Right atrium auricular region (tissue), 2 donors: ENCODE results near the gene CTNNBIP1. TPM values are rescaled to one million over a fixed set of nuclear protein-coding genes. Genes with fewer than 3 reads are reported as not detected.
A peak's percentile ranks its signal among the peaks of the same experiment; 100 is the strongest.

Experiments used
- DNase-seq: peaks from one replicate; pipeline ENCODE4 v3.0.0-alpha.2; 2019; ENCODE audit warnings: low spot score
- H3K27ac ChIP-seq, 2 donors: fragments of 200-600 bp; sonication (generic); 1 replicate in 1 of 2; 2 replicates in 1 of 2; pipeline ENCODE4 v1.5.1; 2016 to 2019
- H3K27me3 ChIP-seq, 2 donors: fragments of 200-600 bp; sonication (generic); one replicate each; pipeline versions ENCODE4 v1.5.1 to v1.6.0; 2017 to 2019
- H3K36me3 ChIP-seq: fragments of 200-600 bp; sonication (generic); one replicate; pipeline ENCODE4 v1.5.1; 2016
- H3K4me1 ChIP-seq, 2 donors: fragments of 200-600 bp; sonication (generic); one replicate each; pipeline versions ENCODE4 v1.5.1 to v1.6.0; 2017 to 2019
- H3K4me3 ChIP-seq, 2 donors: fragments of 200-600 bp; sonication (generic); 1 replicate in 1 of 2; 2 replicates in 1 of 2; pipeline ENCODE4 v1.5.1; 2017 to 2019; ENCODE audit warnings: mild to moderate bottlenecking in 1 of 2, moderate library complexity in 1 of 2
- H3K9me3 ChIP-seq, 2 donors: fragments of 200-600 bp; sonication (generic); one replicate each; pipeline ENCODE4 v1.5.1; 2019
- total RNA-seq, 2 donors: library from RNA; depleted of rRNA; stranded (reverse); fragments of >200 nt; gene quantifications; one replicate each; pipeline ENCODE4 v1.1.0, GENCODE V29; 2016
- TF ChIP-seq, protein P1 (sequence below), 2 donors: fragments of 200-600 bp; sonication (generic); IDR thresholded peaks; one replicate each; pipeline ENCODE4 v1.5.1; 2019; ENCODE audit warnings: antibody characterized with exemption in 2 of 2

CTNNBIP1 gene
- total RNA-seq, 2 donors from 2014 or later = 22.3 to 31.9 TPM

DNA sequence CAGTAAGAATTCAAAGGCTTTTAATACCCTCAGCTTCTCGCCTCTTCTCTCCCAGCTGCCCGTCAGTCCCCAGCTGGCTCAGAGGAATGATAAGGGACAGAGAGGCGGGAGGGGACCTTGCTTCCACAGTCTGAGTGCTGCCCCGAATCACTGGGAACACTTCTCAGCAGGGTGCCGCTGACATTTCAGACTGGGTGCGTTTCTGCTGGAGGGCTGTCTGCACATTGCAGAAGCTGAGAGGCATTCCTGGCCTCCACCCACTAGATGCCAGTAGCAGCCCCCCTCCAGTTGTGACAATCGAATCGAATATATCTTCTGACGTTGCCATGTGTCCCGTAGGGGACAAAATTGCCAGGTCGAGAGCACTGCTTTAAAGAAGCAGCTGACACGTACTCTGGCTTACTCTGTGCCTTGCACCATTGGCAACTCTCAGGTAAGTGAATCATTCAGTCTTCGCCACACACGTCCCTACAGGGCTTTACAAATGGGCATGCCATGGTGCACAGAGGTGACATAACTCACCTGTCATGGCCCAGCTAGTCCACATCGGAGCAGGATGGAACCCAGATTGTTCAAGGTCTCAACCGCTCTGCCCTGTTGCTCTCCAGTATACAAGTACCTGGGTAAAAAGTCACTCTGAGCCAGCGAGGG is 23.9 kb downstream of the CTNNBIP1 start:
- DNase-seq = no peak
- TF ChIP-seq, protein P1, sequence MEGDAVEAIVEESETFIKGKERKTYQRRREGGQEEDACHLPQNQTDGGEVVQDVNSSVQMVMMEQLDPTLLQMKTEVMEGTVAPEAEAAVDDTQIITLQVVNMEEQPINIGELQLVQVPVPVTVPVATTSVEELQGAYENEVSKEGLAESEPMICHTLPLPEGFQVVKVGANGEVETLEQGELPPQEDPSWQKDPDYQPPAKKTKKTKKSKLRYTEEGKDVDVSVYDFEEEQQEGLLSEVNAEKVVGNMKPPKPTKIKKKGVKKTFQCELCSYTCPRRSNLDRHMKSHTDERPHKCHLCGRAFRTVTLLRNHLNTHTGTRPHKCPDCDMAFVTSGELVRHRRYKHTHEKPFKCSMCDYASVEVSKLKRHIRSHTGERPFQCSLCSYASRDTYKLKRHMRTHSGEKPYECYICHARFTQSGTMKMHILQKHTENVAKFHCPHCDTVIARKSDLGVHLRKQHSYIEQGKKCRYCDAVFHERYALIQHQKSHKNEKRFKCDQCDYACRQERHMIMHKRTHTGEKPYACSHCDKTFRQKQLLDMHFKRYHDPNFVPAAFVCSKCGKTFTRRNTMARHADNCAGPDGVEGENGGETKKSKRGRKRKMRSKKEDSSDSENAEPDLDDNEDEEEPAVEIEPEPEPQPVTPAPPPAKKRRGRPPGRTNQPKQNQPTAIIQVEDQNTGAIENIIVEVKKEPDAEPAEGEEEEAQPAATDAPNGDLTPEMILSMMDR (IDR thresholded peaks at IDR 0.05) = no peak
- no peak overlapping the region for H3K4me3 ChIP-seq
- H3K36me3 ChIP-seq = no peaks in the 10 kb centered on the region
- H3K4me1 ChIP-seq = peaks cover 0 to 85% of the 10 kb centered on the region in 2 donors
- H3K9me3 ChIP-seq = no peaks in the 10 kb centered on the region
- no peaks in the 10 kb centered on the region for H3K27me3 ChIP-seq
- peak overlapping the region; percentile 76 to 80 for H3K27ac ChIP-seq

DNA sequence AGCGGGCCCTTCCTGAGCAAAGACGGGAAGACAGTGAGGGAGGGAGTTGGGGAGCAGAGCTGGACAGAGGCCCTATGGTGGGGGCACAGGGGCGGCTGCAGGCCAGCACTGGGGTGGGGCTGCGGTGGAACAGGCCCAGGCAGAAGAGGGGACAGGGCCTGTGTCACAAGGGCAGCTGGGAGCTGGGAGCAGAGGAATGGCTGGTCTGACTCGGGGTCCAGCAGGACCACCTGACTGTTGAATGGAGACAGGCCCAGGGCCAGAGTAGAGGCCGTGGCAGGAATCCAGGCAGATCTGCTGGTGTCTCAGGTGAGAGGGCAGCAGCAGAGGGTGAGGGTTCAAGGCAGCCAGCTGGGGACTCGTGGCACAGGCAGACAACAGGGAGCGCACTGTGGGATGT is 25.3 kb downstream of the CTNNBIP1 start:
- H3K27me3 ChIP-seq = no peaks in the 10 kb centered on the region
- H3K4me1 ChIP-seq = peaks cover 0 to 71% of the 10 kb centered on the region in 2 donors
- H3K9me3 ChIP-seq = no peaks in the 10 kb centered on the region
- no peak for DNase-seq
- H3K27ac ChIP-seq = peak overlapping the region; percentile 76 to 80
- TF ChIP-seq, protein P1 (IDR thresholded peaks at IDR 0.05) = no peak
- no peaks in the 10 kb centered on the region for H3K36me3 ChIP-seq
- no peak overlapping the region for H3K4me3 ChIP-seq

DNA sequence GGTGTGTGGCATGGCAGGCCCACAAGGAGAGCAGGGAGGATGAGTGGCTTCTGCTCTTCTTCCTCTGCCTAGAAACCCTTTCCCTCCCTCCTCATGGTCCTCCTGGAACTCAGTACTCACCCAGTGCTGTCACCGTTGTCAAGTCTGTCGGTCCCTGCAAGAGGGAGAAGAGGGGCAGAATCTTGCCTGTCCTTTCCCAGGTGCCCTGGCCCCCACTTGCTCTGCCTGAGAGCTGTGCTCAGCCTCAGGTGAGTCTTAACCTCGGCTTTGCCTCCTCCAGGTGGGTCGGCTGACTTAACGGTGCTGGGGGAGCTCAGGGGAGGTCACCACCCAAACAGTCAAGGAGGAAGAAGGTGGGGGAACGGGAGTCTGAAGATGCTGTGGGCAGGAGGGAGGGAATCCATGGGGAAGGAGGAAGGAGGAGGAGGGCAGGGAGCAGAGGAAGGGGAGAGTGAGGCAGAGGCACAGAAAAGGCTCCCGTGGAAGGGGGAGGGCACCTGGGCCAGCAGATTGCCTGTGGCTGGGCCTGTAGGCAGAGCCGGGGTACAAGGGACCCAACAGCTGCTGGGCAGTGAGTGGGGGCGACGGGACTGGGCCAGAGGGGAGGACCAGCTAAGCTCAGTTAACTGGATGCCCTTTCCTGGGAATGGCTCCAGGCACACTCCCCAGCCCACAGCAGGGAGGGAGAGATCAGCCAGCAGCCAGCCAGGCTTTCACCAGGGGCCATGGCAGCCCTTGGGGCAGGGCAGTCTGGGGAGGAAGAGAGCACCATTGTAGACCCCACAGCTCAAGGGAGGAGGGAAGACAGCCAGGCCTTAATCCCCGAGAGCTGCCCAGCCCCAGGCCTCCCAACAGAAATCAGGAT is 26.3 kb downstream of the CTNNBIP1 start:
- TF ChIP-seq, protein P1 (IDR thresholded peaks at IDR 0.05) = no peak
- Histone ChIP-seq H3K27me3 (no peaks in the 10 kb centered on the region), H3K36me3 (no peaks in the 10 kb centered on the region), H3K4me3 (no peak overlapping the region), H3K9me3 (no peaks in the 10 kb centered on the region), H3K4me1 (peaks cover 0 to 61% of the 10 kb centered on the region in 2 donors), H3K27ac (peak overlapping the region; percentile 76 to 80)
- DNase-seq = no peak

DNA sequence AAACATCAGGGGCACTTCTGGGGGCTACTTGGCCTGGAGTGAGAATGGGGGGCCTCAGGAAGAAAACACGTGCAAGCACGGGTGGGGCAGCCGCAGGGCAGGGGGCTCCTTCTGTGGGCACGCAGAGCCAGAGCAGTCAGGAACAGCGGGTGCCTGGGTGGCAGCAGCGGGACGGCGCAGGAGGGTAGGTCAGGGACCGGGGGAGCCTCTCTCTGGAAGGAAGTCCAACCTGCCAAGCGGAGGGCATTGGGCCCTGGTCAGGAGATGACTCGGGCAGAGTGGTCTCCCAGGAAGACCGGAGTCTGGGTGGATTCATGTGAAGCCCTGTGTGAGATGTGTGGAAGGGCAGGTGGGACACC is 27.1 kb downstream of the CTNNBIP1 start:
- H3K4me1 ChIP-seq = peaks cover 0 to 56% of the 10 kb centered on the region in 2 donors
- H3K27ac ChIP-seq = peak overlapping the region in 1 of 2 donors; percentile 80
- H3K9me3 ChIP-seq = no peaks in the 10 kb centered on the region
- H3K36me3 ChIP-seq = no peaks in the 10 kb centered on the region
- H3K27me3 ChIP-seq = no peaks in the 10 kb centered on the region
- DNase-seq = no peak
- H3K4me3 ChIP-seq = no peak overlapping the region
- TF ChIP-seq, protein P1 (IDR thresholded peaks at IDR 0.05) = no peak

DNA sequence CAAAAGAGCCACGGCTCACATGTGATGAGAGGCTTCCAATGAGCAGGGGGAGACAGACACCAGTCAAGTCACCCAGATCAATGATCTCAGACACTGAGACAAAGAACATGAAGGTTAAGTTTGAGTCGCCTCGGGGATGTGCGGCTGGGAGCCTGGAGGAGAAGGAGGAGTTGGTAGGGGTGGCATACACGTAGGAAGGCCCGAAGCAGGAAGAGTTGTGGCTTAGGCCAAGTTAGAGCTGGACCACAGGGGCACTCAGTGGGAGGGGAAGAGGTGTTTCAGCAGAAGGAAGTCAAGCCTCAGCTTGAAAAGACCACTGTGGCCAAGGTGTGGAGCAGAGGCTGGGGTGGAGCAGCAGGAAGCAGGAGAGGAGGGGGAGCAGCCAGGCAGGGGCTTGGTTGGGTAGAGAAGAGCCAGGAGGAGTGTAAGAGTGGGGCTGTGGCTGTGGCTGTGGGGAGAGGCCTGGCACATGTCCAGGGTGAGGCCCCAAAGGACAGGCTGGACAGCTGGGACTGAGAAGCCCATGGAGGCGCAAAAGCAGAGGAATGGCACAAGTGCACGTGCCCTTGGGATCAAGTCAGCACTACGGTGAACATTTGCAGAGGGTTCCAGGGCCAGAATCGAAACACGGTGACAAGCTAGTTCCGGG is 27.6 kb downstream of the CTNNBIP1 start:
- H3K27me3 ChIP-seq = no peaks in the 10 kb centered on the region
- H3K36me3 ChIP-seq = no peaks in the 10 kb centered on the region
- H3K27ac ChIP-seq = peak overlapping the region in 1 of 2 donors; percentile 80
- no peak overlapping the region for H3K4me3 ChIP-seq
- H3K9me3 ChIP-seq = no peaks in the 10 kb centered on the region
- TF ChIP-seq, protein P1 (IDR thresholded peaks at IDR 0.05) = no peak
- no peak for DNase-seq
- H3K4me1 ChIP-seq = peaks cover 0 to 56% of the 10 kb centered on the region in 2 donors
